ENCODE data around the gene ZNF525.
"Not testable (repeated sequence)": the region's sequence is repeated elsewhere in the genome, so short reads cannot be mapped to it uniquely, and the experiment has no call there.

ZNF525 gene

DNA sequence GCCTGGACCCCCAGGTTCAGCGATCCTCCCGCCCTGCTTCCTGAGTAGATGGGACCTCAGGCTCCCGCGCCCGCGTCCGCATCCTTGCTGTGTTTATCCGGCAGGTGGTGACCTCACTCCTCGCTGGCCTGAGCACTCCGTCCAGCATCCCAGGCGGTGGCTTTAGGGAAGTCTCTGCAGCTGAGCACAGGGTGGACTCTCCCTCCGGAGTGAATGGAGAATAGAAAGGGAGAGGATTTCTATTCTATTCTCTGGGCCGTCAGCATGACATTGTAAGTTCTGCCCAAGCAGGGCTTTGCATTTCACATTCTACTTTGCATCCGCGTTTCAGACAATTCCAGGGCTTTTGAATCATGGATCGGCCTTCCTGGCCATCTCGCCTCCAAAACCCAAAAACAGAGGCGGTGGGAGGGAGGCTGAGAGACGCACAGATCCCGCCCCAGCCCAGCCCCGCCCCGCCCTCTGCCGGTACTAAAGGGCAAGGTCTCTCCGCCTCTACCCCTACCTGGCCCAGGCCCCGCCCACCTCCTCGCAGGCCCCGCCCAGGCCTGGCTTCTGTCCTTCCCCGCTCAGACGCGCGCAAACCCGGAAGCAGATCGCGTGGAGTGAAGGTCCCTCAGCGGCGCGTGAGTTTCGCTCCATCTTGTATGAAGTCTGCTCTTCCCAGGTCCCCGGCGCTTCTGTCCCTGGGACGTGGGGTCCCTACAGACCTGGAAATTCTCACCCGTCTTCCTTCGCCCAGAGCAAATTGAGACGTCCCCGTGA lies at the start of gene ZNF525:
Gene ZNF525, plus strand, starts transcription at position 572 of the 765 bp plus-strand sequence. CDS start 6,577 bp downstream, outside the sequence.
- in situ Hi-C loops (cut with HindIII; ENCODE audit: low sequenced_read_pairs), result no loop called here
- DNase-seq (ENCODE audit: low read depth, low spot score), result peak; percentile 69
- H3K4me3 ChIP-seq (ENCODE audit: low read depth, low read length), result peak within 1 kb of the TSS; percentile 77
- TF ChIP-seq, protein P1, sequence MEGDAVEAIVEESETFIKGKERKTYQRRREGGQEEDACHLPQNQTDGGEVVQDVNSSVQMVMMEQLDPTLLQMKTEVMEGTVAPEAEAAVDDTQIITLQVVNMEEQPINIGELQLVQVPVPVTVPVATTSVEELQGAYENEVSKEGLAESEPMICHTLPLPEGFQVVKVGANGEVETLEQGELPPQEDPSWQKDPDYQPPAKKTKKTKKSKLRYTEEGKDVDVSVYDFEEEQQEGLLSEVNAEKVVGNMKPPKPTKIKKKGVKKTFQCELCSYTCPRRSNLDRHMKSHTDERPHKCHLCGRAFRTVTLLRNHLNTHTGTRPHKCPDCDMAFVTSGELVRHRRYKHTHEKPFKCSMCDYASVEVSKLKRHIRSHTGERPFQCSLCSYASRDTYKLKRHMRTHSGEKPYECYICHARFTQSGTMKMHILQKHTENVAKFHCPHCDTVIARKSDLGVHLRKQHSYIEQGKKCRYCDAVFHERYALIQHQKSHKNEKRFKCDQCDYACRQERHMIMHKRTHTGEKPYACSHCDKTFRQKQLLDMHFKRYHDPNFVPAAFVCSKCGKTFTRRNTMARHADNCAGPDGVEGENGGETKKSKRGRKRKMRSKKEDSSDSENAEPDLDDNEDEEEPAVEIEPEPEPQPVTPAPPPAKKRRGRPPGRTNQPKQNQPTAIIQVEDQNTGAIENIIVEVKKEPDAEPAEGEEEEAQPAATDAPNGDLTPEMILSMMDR (IDR thresholded peaks at IDR 0.05; ENCODE audit: low read depth, low read length), result no peak

DNA sequence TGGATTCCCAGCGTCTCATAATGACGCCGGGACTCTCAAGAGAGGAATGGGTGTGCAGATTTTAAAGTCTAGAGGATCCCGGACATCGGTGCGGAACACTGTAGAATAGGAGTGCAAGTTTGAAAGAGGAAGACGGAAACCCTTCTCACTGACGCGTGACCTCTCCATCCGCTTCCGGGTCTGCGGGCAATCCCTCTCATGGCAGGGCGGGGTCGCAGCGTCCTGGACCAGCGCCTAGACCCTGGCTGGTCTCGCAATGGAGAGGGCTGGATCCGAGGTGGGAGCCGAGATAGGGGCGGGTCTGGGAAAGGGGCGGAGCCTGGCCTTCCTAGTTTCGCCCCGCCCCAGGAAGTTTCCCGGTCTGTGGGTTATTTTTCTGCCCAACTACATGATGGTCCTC lies 36.5 kb upstream of the ZNF525 start:
- TF ChIP-seq, protein P1 (IDR thresholded peaks at IDR 0.05; ENCODE audit: low read depth, low read length), result no peak
- H3K4me3 ChIP-seq (ENCODE audit: low read depth, low read length), result no peak overlapping the region
- in situ Hi-C loops (cut with HindIII; ENCODE audit: low sequenced_read_pairs), result no loop called here
- DNase-seq (ENCODE audit: low read depth, low spot score), result peak; percentile 3

DNA sequence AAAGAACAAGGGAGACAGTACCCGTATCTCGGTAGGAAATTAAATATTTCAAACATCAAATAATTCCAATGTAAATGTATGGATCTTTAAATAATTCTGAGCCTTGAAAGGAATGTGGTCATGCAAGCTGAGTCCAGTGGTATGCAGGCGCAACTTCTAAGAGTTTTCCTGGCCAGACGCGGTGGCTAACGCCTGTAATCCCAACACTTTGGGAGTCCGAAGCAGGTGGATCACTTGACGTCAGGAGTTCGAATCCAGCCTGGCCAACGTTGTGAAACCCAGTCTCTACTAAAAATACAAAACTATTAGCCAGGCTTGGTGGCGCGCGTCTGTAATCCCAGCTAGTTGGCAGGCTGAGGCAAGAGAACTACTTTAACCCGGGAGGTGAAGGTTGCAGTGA lies 33.0 kb upstream of the ZNF525 start:
- in situ Hi-C loops (cut with HindIII; ENCODE audit: low sequenced_read_pairs), result no loop called here
- peak overlapping the region; percentile 99 for H3K4me3 ChIP-seq (ENCODE audit: low read depth, low read length)
- DNase-seq (ENCODE audit: low read depth, low spot score), result no peak
- TF ChIP-seq, protein P1 (IDR thresholded peaks at IDR 0.05; ENCODE audit: low read depth, low read length), result no peak

DNA sequence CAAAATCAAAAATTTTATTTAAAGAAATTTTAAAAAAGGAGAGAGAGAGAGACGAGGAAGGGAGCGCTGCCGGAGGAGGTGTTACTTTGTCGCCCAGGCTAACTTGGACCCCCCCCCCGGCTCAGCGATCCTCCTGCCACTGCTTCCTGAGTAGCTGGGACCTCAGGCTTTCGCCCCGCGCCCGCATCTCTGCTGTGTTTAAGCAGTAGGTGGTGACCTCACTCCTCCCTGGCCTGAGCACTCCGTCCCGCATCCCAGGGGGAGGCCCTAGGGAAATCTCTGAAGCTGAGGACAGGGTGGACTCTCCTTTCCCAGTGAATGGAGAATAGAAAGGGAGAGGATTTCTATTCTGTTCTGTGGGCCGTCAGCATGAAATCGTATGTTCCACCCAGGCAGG lies 32.4 kb upstream of the ZNF525 start:
- TF ChIP-seq, protein P1 (IDR thresholded peaks at IDR 0.05; ENCODE audit: low read depth, low read length), result no peak
- in situ Hi-C loops (cut with HindIII; ENCODE audit: low sequenced_read_pairs), result no loop called here
- no peak for DNase-seq (ENCODE audit: low read depth, low spot score)
- peak overlapping the region; percentile 99 for H3K4me3 ChIP-seq (ENCODE audit: low read depth, low read length)

DNA sequence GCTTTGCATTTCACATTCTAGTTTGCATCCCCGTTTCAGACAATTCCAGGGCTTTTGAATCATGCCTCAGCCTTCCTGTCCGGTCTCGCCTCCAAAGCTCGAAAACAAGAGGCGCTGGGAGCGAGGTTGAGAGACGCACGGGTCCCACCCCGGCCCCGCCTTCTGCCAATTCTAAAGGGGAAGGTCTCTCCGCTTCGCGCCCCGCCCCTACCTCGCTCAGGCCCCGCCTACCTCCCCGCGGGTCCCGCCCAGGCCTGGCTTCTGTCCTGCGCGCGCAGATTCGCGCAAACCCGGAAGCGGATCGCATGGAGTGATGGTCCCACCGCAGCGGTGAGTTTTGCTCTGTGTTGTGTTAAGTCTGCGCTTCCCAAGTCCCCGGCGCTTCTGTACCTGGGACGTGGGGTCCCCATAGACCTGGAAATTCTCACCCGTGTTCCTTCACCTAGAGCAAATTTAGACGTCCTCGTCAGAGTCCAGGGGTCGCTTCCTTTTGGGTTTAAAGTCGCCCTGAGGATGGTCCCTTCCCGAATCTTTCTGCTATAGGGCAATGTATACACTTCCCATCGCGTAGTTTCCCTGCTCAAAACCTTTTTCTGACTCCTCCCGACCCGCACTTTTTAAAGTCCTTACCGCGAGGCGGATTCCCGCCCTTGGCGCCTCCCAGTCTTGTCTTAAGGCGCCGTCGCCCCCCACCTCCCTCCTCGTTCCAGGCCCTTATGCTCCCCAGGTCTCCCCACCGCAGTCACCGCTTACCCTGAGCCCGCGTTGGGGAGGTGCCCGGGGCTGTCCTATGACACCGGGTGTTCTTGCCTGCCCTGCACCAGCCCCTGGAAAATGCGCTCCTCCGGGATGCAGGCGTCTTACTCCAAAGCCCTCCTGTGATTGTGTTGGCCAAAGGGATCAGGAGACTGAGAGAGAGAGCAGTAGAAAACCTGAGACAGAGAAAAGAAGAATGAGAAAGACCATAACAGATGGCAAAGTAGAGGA lies 31.7 kb upstream of the ZNF525 start, which contains the start of gene ZNF845:
Gene ZNF845, plus strand, starts transcription at position 287 of the 987 bp plus-strand sequence. CDS start 7,559 bp downstream, outside the sequence.
- H3K4me3 ChIP-seq (ENCODE audit: low read depth, low read length), result peak within 1 kb of the TSS; percentile 99
- peak; percentile 94 for DNase-seq (ENCODE audit: low read depth, low spot score)
- TF ChIP-seq, protein P1 (IDR thresholded peaks at IDR 0.05; ENCODE audit: low read depth, low read length), result no peak

DNA sequence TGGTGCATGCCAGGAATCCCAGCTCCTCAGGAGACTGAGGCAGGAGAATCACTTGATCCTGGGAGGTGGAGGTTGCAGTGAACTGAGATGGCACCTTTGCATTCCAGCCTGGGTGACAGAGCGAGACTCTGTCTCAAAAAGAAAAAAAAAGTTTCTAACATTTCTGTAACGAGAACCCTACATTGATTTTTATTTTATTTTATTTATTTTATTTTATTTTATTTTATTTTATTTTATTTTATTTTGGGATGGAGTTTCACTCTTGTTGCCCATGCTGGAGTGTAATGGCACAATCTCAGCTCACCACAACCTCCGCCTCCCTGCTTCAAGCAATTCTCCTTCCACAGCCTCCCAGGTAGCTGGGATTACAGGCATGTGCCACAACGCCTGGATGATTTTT lies 21.1 kb upstream of the ZNF525 start:
- in situ Hi-C loops (cut with HindIII; ENCODE audit: low sequenced_read_pairs); DNase-seq (ENCODE audit: low read depth, low spot score); H3K4me3 ChIP-seq (ENCODE audit: low read depth, low read length): not testable (repeated sequence)

More for the DNA sequence above, 31.7 kb upstream of the ZNF525 start, which contains the start of gene ZNF845:
- in situ Hi-C loops (cut with HindIII; ENCODE audit: low sequenced_read_pairs), result no loop called here

Data from astrocyte of the spinal cord (primary cell).